ENCODE results near the gene ANXA4. TPM values are rescaled to one million over a fixed set of nuclear protein-coding genes. Genes with fewer than 3 reads are reported as not detected.

Gene ANXA4
- total RNA-seq, 1 donor from 2014 or later, result 84.5 TPM

- Mint-ChIP-seq H3K9me3 (no peaks in the 10 kb centered on the region), H3K36me3 (no peaks in the 10 kb centered on the region), H3K27me3 (no peaks in the 10 kb centered on the region), H3K4me3 (no peak overlapping the region), H3K4me1 (ENCODE audit: unreplicated experiment) (peaks cover 5% of the 10 kb centered on the region), H3K27ac (no peak overlapping the region)
- DNase-seq (ENCODE audit: extremely low spot score, unreplicated experiment), result no peak
- no peak for TF ChIP-seq CTCF (conservative IDR thresholded peaks at IDR 0.05)
Observed at GRCh38 chr2:69729781-69730180, 12.2 kb upstream of the ANXA4 start.

- H3K27ac Mint-ChIP-seq, result peak overlapping the region; percentile 58
- H3K4me1 Mint-ChIP-seq (ENCODE audit: unreplicated experiment), result no peaks in the 10 kb centered on the region
- no peaks in the 10 kb centered on the region for H3K27me3 Mint-ChIP-seq
- no peak for TF ChIP-seq CTCF (conservative IDR thresholded peaks at IDR 0.05)
- H3K36me3 Mint-ChIP-seq, result no peaks in the 10 kb centered on the region
- no peak for DNase-seq (ENCODE audit: extremely low spot score, unreplicated experiment)
- H3K9me3 Mint-ChIP-seq, result no peaks in the 10 kb centered on the region
- no peak overlapping the region for H3K4me3 Mint-ChIP-seq
Observed at GRCh38 chr2:69731147-69731970, 10.6 kb upstream of the ANXA4 start.

- Mint-ChIP-seq H3K4me1 (ENCODE audit: unreplicated experiment) (no peaks in the 10 kb centered on the region), H3K27me3 (no peaks in the 10 kb centered on the region), H3K27ac (no peak overlapping the region), H3K9me3 (peaks cover 5% of the 10 kb centered on the region), H3K4me3 (no peak overlapping the region), H3K36me3 (no peaks in the 10 kb centered on the region)
- DNase-seq (ENCODE audit: extremely low spot score, unreplicated experiment), result no peak
- TF ChIP-seq CTCF (conservative IDR thresholded peaks at IDR 0.05), result no peak
Observed at GRCh38 chr2:69733342-69734034, 8.4 kb upstream of the ANXA4 start.

- H3K27ac Mint-ChIP-seq, result peak overlapping the region; percentile 24
- H3K9me3 Mint-ChIP-seq, result peaks cover 5% of the 10 kb centered on the region
- no peak for TF ChIP-seq CTCF (conservative IDR thresholded peaks at IDR 0.05)
Observed at GRCh38 chr2:69734035-69734611, 7.8 kb upstream of the ANXA4 start.

GRCh38 chr2:69734854-69735544 is 6.9 kb upstream of the ANXA4 start:
- DNase-seq (ENCODE audit: extremely low spot score, unreplicated experiment), result no peak
- Mint-ChIP-seq H3K4me3 (no peak overlapping the region), H3K9me3 (peaks cover 5% of the 10 kb centered on the region), H3K4me1 (ENCODE audit: unreplicated experiment) (no peaks in the 10 kb centered on the region), H3K27ac (no peak overlapping the region), H3K36me3 (no peaks in the 10 kb centered on the region), H3K27me3 (no peaks in the 10 kb centered on the region)
- TF ChIP-seq CTCF (conservative IDR thresholded peaks at IDR 0.05), result no peak

More at GRCh38 chr2:69734035-69734611, 7.8 kb upstream of the ANXA4 start:
- Mint-ChIP-seq H3K36me3 (no peaks in the 10 kb centered on the region), H3K4me1 (ENCODE audit: unreplicated experiment) (no peaks in the 10 kb centered on the region), H3K27me3 (no peaks in the 10 kb centered on the region), H3K4me3 (no peak overlapping the region)
- DNase-seq (ENCODE audit: extremely low spot score, unreplicated experiment), result no peak
